Mesenteric fat pad (tissue), 1 donor: ENCODE measurements around the gene ADISSP. TPM values are rescaled to one million over a fixed set of nuclear protein-coding genes. Genes with fewer than 3 reads are reported as not detected.

Experiments
- DNase-seq: peaks from one replicate; pipeline ENCODE4 v3.0.0-alpha.2; 2020; ENCODE audit warnings: low spot score
- total RNA-seq: library from RNA; stranded (reverse); fragmentation: NEBNext Ultra II Directional; extraction: Animal tissue kit (Norgen Biotek cat#: 25700); gene quantifications from one replicate; pipeline ENCODE4 v1.2.1, GENCODE V29; 2021
- donor health status: DM: yes; HTN: yes; CAD: no.

ADISSP gene
- total RNA-seq, 1 donor from 2014 or later: 37.5 TPM

DNA sequence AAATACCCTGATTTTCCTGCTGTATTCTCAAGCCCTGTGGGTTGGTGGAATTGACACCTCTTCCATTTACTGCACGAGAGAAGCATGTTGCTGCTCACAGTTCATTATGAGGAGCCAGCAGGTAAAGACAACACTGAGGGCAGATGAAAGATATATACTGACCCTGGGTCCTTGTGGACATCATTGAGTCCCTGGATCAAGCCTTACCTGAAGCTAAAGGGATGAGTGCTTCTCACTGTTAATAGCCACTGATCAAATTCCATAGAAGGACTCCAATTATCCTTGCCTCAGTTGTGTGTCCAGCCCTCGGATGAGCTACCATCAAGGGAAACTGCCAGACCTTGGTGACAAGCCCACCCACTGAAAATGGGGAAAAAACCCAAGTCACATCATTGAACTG lies 47.5 kb downstream of the ADISSP start:
- no peak for DNase-seq

DNA sequence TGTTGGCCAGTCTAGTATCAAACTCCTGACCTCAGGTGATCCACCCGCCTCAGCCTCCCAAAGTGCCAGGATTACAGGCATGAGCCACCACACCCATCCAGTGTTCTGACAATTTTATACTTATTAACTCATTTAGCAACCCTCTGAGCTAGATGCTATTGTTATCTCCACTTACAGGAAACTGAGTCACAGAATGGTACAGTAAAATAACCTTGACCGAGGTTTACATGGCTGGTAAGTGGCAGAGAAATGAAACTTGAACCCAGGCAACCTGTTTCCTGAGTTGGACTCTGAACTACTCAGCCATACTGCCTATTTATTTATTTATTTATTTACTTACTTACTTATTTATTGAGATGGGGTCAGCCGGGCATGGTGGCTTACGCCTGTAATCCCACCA lies 48.5 kb downstream of the ADISSP start:
- DNase-seq: no peak

DNA sequence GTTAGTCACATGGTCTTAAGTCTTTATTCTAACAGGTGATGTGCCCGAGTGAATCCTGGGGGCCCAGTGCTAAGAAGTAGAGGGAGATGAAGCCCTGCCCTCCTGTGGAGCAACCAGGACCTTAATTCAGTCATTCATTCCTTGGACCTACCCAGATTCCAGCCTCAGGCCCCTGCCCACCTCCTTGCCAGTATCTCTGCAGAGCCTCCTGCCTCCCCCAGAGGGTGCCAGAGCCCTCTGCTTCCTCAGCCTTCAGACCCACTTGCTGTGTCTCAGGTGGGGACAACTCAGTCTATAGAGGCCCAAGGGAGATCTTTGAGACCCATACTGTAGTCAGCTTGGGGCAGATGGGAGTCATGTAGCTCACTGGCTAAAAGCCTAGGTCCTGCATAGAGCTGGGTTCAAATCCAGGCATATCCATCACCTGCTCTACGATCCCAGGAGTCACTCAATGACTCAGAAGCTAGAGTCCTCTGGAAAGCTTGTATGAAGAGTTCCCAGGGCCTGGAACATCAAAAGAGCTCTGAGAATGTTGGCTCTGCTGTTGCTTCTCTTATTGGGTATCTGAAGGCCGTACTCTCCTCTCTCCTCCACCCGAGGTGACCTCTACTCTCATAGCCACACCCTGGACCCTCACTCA lies 51.2 kb downstream of the ADISSP start:
- DNase-seq: no peak

DNA sequence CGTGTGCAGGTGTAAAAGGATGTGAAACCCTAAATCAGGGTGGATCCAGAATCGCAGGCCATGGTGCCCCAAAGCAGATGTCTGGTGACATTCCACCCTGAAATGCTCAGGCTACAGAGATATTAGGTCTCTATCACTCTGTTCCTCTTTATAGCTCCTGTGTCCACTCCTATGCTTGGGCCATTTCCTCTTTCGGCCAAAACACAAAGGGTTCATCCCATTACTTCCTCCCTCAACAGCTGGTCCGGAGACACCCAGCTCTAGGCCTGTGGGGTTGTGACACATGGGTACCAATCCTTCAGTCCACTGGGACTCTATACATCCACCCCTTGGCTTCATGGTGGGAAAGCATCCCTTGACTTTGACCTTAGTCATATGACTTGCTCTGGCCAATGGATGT lies 53.5 kb downstream of the ADISSP start:
- no peak for DNase-seq

DNA sequence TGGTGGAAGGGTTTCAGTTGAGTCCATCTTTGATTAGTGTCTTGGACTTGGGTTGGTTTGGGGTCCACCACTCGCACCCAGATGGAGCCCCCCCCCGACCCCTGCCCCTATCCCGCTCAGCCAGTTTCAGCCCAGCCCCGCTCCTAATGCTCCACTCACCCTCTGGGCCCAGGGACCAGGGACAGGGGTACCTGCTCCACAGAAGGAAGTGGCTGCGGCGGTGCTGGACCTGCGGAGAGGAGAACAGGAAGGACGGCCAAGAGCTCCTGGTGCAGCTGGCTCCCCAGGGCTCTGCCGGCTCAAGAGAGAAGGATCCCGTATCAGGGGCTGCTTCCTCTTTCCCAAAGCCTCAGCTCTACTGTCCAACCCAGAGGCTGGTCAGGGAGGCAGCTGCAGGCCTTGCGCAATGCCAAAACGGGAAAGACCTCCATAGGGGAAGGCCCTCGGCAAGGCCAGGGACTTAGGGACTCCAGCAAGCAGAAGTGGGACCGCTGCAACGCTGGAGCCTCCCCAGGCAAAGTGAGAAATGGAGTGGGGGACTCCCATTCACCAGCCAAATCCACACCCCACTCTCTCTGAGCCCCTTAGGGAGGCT lies 55.2 kb downstream of the ADISSP start, which contains the start of gene SIGLEC1:
Gene SIGLEC1 (minus strand): TSS at position 322 of the 595 bp plus-strand sequence. CDS start 5,472 bp downstream, outside the sequence.
- DNase-seq: no peak

DNA sequence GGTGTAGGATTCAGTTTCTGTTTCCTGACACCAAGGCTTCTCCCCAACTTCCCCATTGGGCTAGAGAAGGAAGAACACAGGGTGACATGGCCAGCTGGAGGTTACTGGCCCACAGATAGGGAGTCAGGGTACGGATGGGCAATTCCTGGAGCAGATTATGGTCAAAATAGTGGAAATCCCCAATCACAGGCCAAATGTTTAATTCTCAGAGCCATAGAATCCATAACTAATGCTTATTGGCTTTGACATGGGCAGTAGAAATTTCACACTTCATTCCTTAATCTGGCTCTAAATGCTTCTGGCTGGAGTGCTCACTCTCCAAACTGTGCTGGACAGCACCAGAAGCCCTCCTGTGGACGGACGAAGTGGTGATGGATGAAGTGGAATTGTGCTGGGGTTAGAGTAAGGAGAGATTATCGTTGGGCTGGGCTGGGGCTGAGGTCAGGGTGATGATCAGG lies 56.0 kb downstream of the ADISSP start:
- DNase-seq: no peak

DNA sequence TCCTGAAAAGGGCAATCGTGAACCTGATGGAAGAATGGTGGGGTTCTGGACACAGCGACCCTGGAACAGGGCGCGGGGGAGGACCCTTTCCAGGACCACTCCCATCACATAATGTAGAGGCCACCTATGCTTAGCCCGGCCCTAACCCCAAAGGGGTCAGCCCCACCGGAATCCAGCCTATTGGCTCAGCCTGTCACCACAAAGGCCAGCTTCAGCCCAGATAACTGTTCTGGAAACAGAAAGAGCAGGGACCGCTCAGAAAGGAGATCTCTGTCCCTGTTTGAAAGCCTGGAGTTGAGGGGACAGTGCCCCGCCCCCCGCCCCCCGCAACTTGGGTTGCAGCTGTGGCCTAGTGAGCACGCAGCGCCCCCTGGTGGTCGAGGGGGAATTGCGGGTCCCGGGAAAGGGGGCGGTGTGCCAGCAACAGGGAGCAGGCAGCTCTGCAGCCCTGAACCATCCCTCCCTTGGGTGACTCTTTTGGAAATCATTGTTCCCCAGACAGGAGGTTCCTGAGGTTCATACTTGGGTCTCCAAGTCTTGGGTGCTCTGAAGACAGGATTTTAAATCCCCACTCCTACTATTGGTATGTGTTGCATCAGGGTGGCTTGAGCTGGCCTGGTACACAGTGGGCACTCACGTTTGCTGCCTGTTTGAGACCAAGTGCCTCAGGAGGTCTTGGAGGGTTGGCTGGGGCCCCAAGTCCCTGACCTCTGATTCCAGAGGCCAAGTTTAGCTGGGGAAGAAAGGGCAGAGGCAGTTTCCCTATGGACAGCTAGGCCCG lies 56.7 kb downstream of the ADISSP start:
- peak; percentile 93 for DNase-seq

DNA sequence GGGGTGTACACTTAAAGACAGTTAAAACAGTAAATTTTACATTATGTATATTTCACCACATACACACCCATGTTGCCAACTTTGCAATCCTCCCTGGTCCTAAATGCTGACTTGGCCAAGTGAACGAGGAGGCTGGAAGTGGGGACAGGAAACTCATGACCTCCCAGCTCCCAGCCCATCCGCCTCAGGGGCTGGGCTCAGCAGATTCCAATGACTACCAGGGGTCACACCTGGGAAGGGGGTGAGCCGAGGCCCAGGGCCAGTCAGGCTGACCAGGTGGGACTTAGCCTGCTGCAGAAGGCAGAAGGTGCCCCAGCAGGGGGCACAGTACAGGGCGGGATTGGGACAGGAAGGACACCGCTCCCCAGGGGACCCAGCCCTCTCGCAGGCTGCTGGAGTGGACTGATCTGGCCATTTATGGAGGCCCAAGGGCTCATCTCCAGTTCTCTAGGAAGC lies 57.5 kb downstream of the ADISSP start:
- peak; percentile 81 for DNase-seq

DNA sequence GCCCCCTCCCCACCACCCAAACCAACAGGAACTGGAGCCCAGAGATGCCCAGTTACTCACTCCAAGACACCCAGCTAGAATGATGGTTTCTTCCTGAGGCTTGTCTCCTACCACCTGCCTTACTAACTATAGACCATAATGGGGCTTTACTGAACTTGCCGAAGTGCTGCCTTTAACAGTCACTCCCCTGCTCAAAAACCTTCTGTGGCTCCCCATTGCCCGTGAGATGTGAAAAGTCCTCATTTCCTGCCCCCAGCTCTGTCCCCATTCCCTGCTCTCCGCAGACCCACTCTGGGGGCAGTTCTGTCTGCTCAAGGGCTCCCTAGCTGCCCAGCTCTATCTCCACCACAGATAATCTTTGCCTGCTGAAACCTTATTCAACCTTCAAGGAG lies 60.0 kb downstream of the ADISSP start:
- DNase-seq: no peak

DNA sequence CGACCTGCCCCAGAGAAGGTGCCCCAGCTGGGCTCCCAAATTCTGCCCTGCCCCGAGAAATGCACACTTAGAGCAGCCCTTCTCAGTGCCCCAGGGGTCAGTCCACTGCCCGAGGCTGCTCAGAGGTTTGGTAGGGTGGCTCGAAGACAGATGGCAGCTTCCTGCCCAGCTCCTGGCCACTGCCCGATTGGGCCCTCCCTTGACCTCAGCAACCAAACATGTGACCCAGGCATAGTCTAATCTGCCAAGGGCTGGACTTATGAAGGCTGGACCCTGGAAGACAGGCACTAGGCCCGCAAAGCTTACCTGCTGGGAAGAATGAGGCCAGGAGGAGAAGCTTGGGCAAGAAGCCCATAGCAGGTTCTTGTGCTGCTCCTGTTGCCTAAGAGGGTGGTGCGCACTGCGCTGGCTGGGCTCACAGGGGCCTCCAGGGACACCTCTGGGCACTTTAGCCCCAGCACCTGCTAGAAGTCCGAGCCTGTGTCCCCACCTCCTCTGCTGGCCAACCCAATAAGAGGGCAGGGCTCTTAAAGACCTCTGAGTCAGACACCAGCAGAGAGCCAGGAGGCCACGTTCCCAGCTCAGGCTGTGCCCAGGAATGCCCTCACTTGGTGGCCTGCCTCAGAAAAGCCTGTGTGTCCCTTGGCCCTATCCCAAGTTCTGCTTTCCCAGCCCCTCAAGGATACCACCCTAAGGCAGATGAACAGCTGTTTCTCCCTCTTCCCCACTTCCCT lies 60.6 kb downstream of the ADISSP start:
- DNase-seq: no peak

DNA sequence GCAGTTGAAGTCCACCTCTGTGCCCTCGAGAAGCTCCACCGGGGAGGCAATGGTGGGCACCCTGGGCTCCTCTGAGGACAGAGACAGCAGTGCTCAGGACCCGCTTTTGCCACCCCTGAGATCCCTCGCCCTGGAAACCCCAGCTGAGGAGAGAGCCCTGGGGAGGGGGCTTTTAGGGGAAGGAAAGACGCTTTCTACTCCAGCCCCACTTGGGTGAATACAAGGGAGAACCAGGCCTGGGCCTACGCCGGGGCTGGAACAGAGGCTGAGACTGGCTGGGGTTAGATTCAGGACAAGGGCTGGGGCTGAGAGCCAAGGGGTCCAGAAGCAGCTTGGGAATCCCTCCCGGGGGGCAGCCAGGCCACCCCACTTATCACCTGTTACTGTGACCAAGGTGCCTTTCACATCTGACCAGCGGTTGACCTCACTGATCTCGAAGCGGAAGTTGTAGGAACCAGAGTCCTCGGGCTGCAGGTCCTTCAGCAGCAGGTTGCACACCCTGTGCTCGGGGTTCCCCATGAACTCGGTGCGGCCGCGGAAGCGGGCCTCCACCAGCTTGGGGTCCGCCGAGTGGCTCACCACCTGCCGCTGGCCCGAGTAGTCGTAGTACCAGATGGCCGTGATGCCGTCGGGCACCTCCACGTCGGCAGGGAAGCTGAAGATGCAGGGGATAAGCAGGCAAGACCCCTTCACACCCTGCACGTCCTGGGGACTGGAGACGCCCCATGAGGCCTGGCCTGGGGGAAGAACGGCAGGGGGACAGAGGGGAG lies 61.4 kb downstream of the ADISSP start:
- DNase-seq: no peak

DNA sequence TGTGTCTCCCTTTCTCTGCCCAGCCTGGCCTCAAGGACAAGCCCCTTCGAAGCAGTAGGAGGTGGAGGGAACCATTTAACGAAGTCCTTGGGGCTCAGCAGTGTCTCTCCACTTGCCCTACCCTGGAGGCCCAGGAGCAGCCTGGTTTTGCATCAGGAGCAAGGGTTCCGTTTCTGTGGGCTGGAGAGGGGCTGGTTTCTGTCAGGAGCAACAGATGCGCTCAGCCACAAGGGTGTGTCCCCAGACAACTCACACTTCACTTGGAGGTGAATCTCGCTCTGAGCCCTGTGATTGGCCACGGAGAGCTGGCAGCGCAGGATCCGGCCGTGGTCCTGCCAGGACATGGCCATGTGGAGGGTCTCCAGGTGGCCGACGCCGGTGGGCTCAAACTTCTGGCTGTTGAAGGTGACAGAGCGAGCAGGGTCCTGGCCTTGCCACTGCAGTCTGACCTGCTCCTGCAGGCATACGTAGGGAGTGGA lies 62.0 kb downstream of the ADISSP start:
- no peak for DNase-seq

DNA sequence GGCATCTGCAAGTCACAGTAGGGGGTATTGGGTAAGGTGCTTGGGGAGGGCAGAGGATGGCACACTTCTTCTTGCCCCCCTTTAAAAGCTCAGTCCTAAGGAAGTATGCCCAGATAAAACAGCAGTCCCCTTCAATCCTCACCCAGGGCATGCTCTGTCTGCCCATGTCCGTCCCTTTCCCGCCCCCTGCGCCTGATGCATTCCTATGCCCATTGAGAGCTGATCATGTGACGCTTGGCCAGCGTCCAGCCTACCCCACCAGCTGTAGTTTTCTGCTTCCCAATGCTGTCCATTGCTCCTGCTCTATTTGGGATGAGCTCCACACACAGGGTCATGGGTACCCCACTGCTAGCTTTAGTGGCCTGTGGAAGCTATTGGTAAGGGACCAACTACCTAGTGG lies 63.5 kb downstream of the ADISSP start:
- no peak for DNase-seq

Other genes starting within 250 kb of the ADISSP start
- not detected for gene GFRA4, start 104.4 kb downstream of the ADISSP start, total RNA-seq
- gene ADAM33, start 85.7 kb downstream of the ADISSP start, total RNA-seq: 30.7 TPM
- gene SIGLEC1, start 55.2 kb downstream of the ADISSP start, total RNA-seq: 45.1 TPM
- 28.0 TPM for gene HSPA12B, start 35.1 kb downstream of the ADISSP start, total RNA-seq
- gene SPEF1, start 13.7 kb upstream of the ADISSP start, total RNA-seq: not detected
- gene CENPB, start 19.0 kb upstream of the ADISSP start, total RNA-seq: 97.3 TPM
- 18.0 TPM for gene CDC25B, start 28.6 kb upstream of the ADISSP start, total RNA-seq
- gene AP5S1, start 52.8 kb upstream of the ADISSP start, total RNA-seq: 13.2 TPM
- gene MAVS, start 79.1 kb upstream of the ADISSP start, total RNA-seq: 43.5 TPM
- 31.1 TPM for gene PANK2, start 121.6 kb upstream of the ADISSP start, total RNA-seq
- gene RNF24, start 247.8 kb upstream of the ADISSP start, total RNA-seq: 17.3 TPM